Mammary epithelial cell (primary cell): Measurements from ENCODE around the gene NXPH3.

Experiments
- CTCF ChIP-seq, 2 donors: IDR thresholded peaks in 1 of 2; conservative IDR thresholded peaks in 1 of 2; 2 replicates each; pipeline ENCODE4 v1.5.1; 2011 to 2012; ENCODE audit warnings: inconsistent platforms in 2 of 2, low read length in 2 of 2, mild to moderate bottlenecking in 2 of 2, control low read depth in 1 of 2, low read depth in 1 of 2; ENCODE audit not compliant: insufficient read depth in 1 of 2; ENCODE audit errors: extremely low read depth in 1 of 2
- EZH2 ChIP-seq: IDR thresholded peaks from 2 replicates; pipeline ENCODE4 v1.6.1; 2012; ENCODE audit warnings: low read length, inconsistent platforms, borderline replicate concordance

- TF ChIP-seq CTCF (conservative IDR thresholded peaks at IDR 0.05 in 1 of 2, IDR thresholded peaks at IDR 0.05 in 1 of 2; ENCODE audit: extremely low read depth in 1 of 2, insufficient read depth in 1 of 2, low read depth in 1 of 2, low read length in 2 of 2) (no peak), EZH2 (no peak)
Observed at GRCh38 chr17:49600949-49601348, 25.3 kb downstream of the NXPH3 start.
